Neuronal stem cell (in vitro differentiated cells): Measurements from ENCODE around the gene POU2AF1.

ENCODE experiments used
- DNase-seq: peaks from one replicate; pipeline ENCODE4 v3.0.0-alpha.2; 2013; ENCODE audit warnings: low spot score
- H2AFZ ChIP-seq: one replicate; pipeline ENCODE4 v1.6.1; 2013; ENCODE audit warnings: mild to moderate bottlenecking, low read length, inconsistent platforms
- H2AK5ac ChIP-seq: 2 replicates; pipeline ENCODE4 v1.6.1; 2013; ENCODE audit warnings: low read depth, mild to moderate bottlenecking, inconsistent platforms, low read length, moderate library complexity, mixed read lengths
- H2BK120ac ChIP-seq: 2 replicates; pipeline ENCODE4 v1.6.1; 2013; ENCODE audit warnings: low read depth, mild to moderate bottlenecking, inconsistent platforms, low read length, moderate library complexity, mixed read lengths
- H2BK12ac ChIP-seq: one replicate; pipeline ENCODE4 v1.6.1; 2013; ENCODE audit warnings: low read length, inconsistent platforms
- H2BK15ac ChIP-seq: 2 replicates; pipeline ENCODE4 v1.6.1; 2013; ENCODE audit warnings: mild to moderate bottlenecking, low read length, inconsistent platforms, mixed read lengths
- H2BK5ac ChIP-seq: one replicate; pipeline ENCODE4 v1.6.1; 2013; ENCODE audit warnings: inconsistent platforms, mild to moderate bottlenecking, low read length, moderate library complexity
- H3K14ac ChIP-seq: one replicate; pipeline ENCODE4 v1.6.1; 2013; ENCODE audit warnings: low read length, inconsistent platforms
- H3K18ac ChIP-seq: 2 replicates; pipeline ENCODE4 v1.6.1; 2013; ENCODE audit warnings: low read length, inconsistent platforms
- H3K23ac ChIP-seq: 2 replicates; pipeline ENCODE4 v1.6.1; 2013; ENCODE audit warnings: low read depth, mild to moderate bottlenecking, mixed read lengths, low read length, inconsistent platforms; ENCODE audit not compliant: poor library complexity
- H3K27ac ChIP-seq: replicated peaks from 3 replicates; pipeline ENCODE4 v1.5.1; 2013; ENCODE audit warnings: low read length, inconsistent platforms
- H3K27me3 ChIP-seq, 3 experiments: 2 replicates each; pipeline ENCODE4 v1.6.1; 2013; ENCODE audit warnings: low read length in 3 of 3, mild to moderate bottlenecking in 2 of 3, inconsistent platforms in 1 of 3, low read depth in 1 of 3, mixed read lengths in 1 of 3, moderate library complexity in 1 of 3; ENCODE audit not compliant: control insufficient read depth in 3 of 3, insufficient read depth in 3 of 3
- H3K36me3 ChIP-seq, 2 donors: replicated peaks in 1 of 2; 2 replicates each; pipeline ENCODE4 v1.6.1; 2013; ENCODE audit warnings: low read length in 2 of 2; ENCODE audit not compliant: control insufficient read depth in 2 of 2, insufficient read depth in 2 of 2
- H3K4ac ChIP-seq: 2 replicates; pipeline ENCODE4 v1.6.1; 2013; ENCODE audit warnings: inconsistent platforms, mild to moderate bottlenecking, low read length, moderate library complexity
- H3K4me1 ChIP-seq, 2 donors: 1 replicate in 1 of 2; 2 replicates in 1 of 2; pipeline ENCODE4 v1.6.1; 2013; ENCODE audit warnings: low read length in 2 of 2, low read depth in 1 of 2; ENCODE audit not compliant: control insufficient read depth in 2 of 2, insufficient read depth in 1 of 2
- H3K4me2 ChIP-seq: one replicate; pipeline ENCODE4 v1.6.1; 2013; ENCODE audit warnings: mild to moderate bottlenecking, low read length, inconsistent platforms; ENCODE audit not compliant: insufficient read depth, poor library complexity, severe bottlenecking
- H3K4me3 ChIP-seq, 2 donors: 2 replicates each; pipeline ENCODE4 v1.5.1; 2013; ENCODE audit warnings: low read length in 2 of 2, mild to moderate bottlenecking in 2 of 2, inconsistent platforms in 1 of 2, moderate library complexity in 1 of 2
- H3K79me1 ChIP-seq: one replicate; pipeline ENCODE4 v1.6.1; 2013; ENCODE audit warnings: low read depth, mild to moderate bottlenecking, inconsistent platforms, low read length, moderate library complexity
- H3K9ac ChIP-seq: one replicate; pipeline ENCODE4 v1.6.1; 2013; ENCODE audit warnings: mild to moderate bottlenecking, low read depth, low read length, inconsistent platforms; ENCODE audit not compliant: poor library complexity
- H3K9me3 ChIP-seq, 2 donors: replicated peaks in 1 of 2; 2 replicates each; pipeline versions ENCODE3 to v1.6.1; 2013; ENCODE audit warnings: low read length in 2 of 2, mild to moderate bottlenecking in 2 of 2, inconsistent platforms in 1 of 2, low read depth in 1 of 2, mixed read lengths in 1 of 2, moderate library complexity in 1 of 2; ENCODE audit not compliant: control insufficient read depth in 2 of 2, insufficient read depth in 1 of 2
- H4K8ac ChIP-seq: one replicate; pipeline ENCODE4 v1.6.1; 2013; ENCODE audit warnings: low read depth, mild to moderate bottlenecking, inconsistent platforms, low read length, moderate library complexity
- H4K91ac ChIP-seq: one replicate; pipeline ENCODE4 v1.6.1; 2013; ENCODE audit warnings: low read length, low read depth, mild to moderate bottlenecking, inconsistent platforms; ENCODE audit not compliant: poor library complexity
- WGBS, 2 donors: extraction: QIAGEN DNeasy Blood & Tissue Kit; methylation state at CpG; one replicate each; pipeline ENCODE4 v1.1.7; 2013; ENCODE audit warnings: missing lambda C conversion rate in 2 of 2, mixed read lengths in 1 of 2; ENCODE audit not compliant: insufficient read length in 2 of 2, insufficient replicate concordance in 1 of 2; ENCODE audit errors: extremely low coverage in 2 of 2; 5-methylcytosine and 5-hydroxymethylcytosine counted together

Gene POU2AF1

DNA sequence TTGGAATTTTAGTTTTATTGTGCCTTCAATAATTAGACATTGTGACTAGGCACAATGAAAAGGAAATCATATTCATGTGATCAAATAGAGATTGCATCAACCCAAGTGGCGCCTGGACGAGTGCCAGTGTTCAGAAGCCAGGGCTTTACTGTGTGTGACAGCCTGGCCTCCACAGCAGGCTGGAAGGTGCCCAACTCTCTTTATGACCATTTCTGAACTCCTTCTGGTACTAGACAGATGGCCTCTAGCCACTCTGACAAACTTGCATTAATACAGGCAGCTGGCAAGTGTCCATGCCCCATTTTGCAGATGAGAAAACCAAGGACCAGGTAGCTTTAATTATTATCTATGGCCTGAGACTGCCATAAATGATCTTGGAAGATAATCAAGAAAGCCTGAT is 8.3 kb upstream of the POU2AF1 start:
- no peak overlapping the region for H2BK5ac ChIP-seq

DNA sequence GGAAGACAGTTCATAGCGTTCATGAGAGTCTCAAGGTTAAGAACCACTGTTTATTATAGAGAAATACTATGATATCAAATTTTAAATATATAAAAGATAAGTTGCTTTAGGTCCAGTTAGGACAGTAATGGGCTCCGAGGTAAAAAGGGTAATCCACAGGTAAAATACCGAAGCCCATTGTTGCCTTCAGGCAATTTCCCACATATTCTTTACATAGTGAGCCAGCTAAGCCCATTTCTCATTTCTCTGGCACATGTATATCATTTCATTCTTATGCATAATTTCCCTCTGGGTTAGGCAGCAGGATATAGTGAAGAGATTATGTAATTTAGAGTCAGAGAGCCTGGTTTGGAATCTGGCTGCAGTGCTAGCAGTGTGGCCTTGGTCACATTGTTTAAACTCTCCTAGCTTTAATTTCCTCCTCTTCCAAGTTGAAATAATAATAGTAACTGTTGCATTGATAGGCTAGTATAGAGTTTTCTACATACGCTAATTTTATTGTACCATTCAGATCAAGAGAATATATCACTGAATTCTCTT is 7.6 kb upstream of the POU2AF1 start:
- Histone ChIP-seq H3K36me3 (no peaks in the 10 kb centered on the region), H2BK120ac (no peak overlapping the region), H3K4me2 (no peak overlapping the region), H3K27me3 (no peaks in the 10 kb centered on the region), H3K4me3 (no peak overlapping the region), H2BK12ac (no peak overlapping the region), H3K23ac (no peak overlapping the region), H3K9me3 (no peaks in the 10 kb centered on the region), H3K4ac (no peak overlapping the region), H4K91ac (no peak overlapping the region), H3K27ac (no peak overlapping the region), H2BK5ac (no peak overlapping the region), H3K4me1 (peaks cover 0 to 4% of the 10 kb centered on the region in 2 donors), H2BK15ac (no peak overlapping the region), H3K9ac (no peak overlapping the region), H4K8ac (no peak overlapping the region), H3K79me1 (no peaks in the 10 kb centered on the region), H2AFZ (no peak overlapping the region), H2AK5ac (no peak overlapping the region), H3K14ac (no peak overlapping the region), H3K18ac (no peak overlapping the region)
- DNase-seq: no peak
- WGBS, 2 donors: no CpG with 5 or more reads among the region's 4 CpGs

More for the DNA sequence above, 8.3 kb upstream of the POU2AF1 start:
- Histone ChIP-seq H3K36me3 (no peaks in the 10 kb centered on the region), H2BK12ac (no peak overlapping the region), H2AK5ac (no peak overlapping the region), H2BK15ac (no peak overlapping the region), H3K4me3 (no peak overlapping the region), H3K9me3 (no peaks in the 10 kb centered on the region), H3K4ac (no peak overlapping the region), H3K4me2 (no peak overlapping the region), H3K4me1 (peaks cover 0 to 4% of the 10 kb centered on the region in 2 donors), H2AFZ (no peak overlapping the region), H3K14ac (no peak overlapping the region), H2BK120ac (no peak overlapping the region), H4K8ac (no peak overlapping the region), H3K9ac (no peak overlapping the region), H3K23ac (no peak overlapping the region), H4K91ac (no peak overlapping the region), H3K18ac (no peak overlapping the region), H3K79me1 (no peaks in the 10 kb centered on the region), H3K27ac (no peak overlapping the region), H3K27me3 (no peaks in the 10 kb centered on the region)
- no CpG with 5 or more reads among the region's 2 CpGs for WGBS, 2 donors
- DNase-seq: no peak

DNA sequence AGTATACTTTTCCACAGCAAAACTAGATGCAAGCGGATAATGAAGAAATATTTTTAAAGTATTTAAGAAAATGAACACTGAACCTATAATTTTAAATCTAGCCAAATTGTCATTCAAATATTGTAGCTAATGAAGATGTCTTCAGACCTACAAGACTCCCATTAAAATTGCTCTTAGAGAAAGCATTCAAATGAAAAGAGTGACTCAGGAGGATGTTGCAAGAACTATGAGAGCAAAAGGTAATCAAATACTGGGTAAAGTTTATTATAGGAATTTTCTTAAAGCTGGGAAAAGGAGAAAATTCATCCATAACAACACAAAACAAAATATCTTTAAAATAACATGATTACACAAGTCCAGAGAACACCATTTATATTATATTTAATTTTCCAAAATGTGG is 5.4 kb upstream of the POU2AF1 start:
- Histone ChIP-seq H2AFZ (no peak overlapping the region), H2BK12ac (no peak overlapping the region), H2BK120ac (no peak overlapping the region), H4K91ac (no peak overlapping the region), H3K4me3 (no peak overlapping the region), H3K9me3 (no peaks in the 10 kb centered on the region), H3K79me1 (no peaks in the 10 kb centered on the region), H3K23ac (no peak overlapping the region), H3K36me3 (no peaks in the 10 kb centered on the region), H3K18ac (no peak overlapping the region), H3K4ac (no peak overlapping the region), H4K8ac (no peak overlapping the region), H2BK15ac (no peak overlapping the region), H3K4me1 (peaks cover 0 to 4% of the 10 kb centered on the region in 2 donors), H3K27ac (no peak overlapping the region), H3K14ac (no peak overlapping the region), H2BK5ac (no peak overlapping the region), H3K4me2 (no peak overlapping the region), H3K27me3 (no peaks in the 10 kb centered on the region), H3K9ac (no peak overlapping the region), H2AK5ac (no peak overlapping the region)
- WGBS, 2 donors: no CpG with 5 or more reads among the region's 1 CpG
- DNase-seq: no peak

DNA sequence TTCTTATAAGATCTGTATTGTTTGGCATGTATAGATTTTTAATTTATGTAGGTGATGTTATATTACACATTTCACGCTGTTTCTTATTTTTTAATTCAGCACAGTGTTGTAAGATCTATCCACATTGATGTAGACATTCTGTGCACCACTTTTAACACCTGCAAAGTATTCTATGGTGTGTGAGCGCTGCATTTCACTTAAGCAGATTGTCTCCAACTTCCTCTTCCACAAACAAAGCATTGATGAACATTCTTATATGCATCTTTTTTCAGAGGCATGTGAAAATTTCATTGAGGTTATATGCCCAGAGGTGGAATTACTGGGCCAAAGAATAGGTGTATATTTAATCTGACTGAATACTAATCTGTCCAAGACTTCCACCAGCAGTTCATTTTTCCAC is 3.4 kb upstream of the POU2AF1 start:
- no peak for DNase-seq
- H3K36me3 ChIP-seq: no peaks in the 10 kb centered on the region
- no peak overlapping the region for H3K27ac ChIP-seq
- no peak overlapping the region for H3K14ac ChIP-seq
- H3K4me1 ChIP-seq: no peaks in the 10 kb centered on the region
- H3K18ac ChIP-seq: no peak overlapping the region
- H2BK12ac ChIP-seq: no peak overlapping the region
- H3K4me3 ChIP-seq: no peak overlapping the region
- H2AFZ ChIP-seq: no peak overlapping the region
- H2BK5ac ChIP-seq: no peak overlapping the region
- no peak overlapping the region for H3K4me2 ChIP-seq
- no peaks in the 10 kb centered on the region for H3K27me3 ChIP-seq
- no peak overlapping the region for H4K8ac ChIP-seq
- H2BK120ac ChIP-seq: no peak overlapping the region
- no peak overlapping the region for H3K4ac ChIP-seq
- no peak overlapping the region for H3K23ac ChIP-seq
- WGBS, 2 donors: no CpG with 5 or more reads among the region's 2 CpGs
- H3K9ac ChIP-seq: no peak overlapping the region
- no peak overlapping the region for H2BK15ac ChIP-seq
- H3K9me3 ChIP-seq: no peaks in the 10 kb centered on the region
- no peak overlapping the region for H2AK5ac ChIP-seq
- H4K91ac ChIP-seq: no peak overlapping the region
- no peaks in the 10 kb centered on the region for H3K79me1 ChIP-seq
